HCT116 (cell line): ENCODE results near the gene ALG6.

Experiments
- CTCF ChIP-seq, 3 experiments: fragments of 200-600 bp in 1 of 3; sonication (generic) in 1 of 3; IDR thresholded peaks in 2 of 3; conservative IDR thresholded peaks in 1 of 3; 2 replicates each; pipeline ENCODE4 v1.5.1; 2012 to 2017; ENCODE audit warnings: low read depth in 2 of 3, low read length in 2 of 3, antibody characterized with exemption in 1 of 3, borderline replicate concordance in 1 of 3, control low read depth in 1 of 3, mild to moderate bottlenecking in 1 of 3, mixed read lengths in 1 of 3, mixed run types in 1 of 3, moderate library complexity in 1 of 3; ENCODE audit not compliant: insufficient read depth in 1 of 3
- ELF1 ChIP-seq: IDR thresholded peaks from 2 replicates; pipeline ENCODE4 v1.6.1; 2012; ENCODE audit warnings: low read depth, borderline replicate concordance
- EZH2 ChIP-seq: fragments of 200-600 bp; sonication (generic); IDR thresholded peaks from 2 replicates; pipeline ENCODE4 v1.6.1; 2017; ENCODE audit warnings: antibody characterized with exemption, mixed run types
- EZH2phosphoT487 ChIP-seq: fragments of 200-600 bp; IDR thresholded peaks from 2 replicates; pipeline ENCODE4 v1.6.1; 2018; ENCODE audit warnings: antibody characterized with exemption, borderline replicate concordance
- POLR2A ChIP-seq: IDR thresholded peaks from 2 replicates; pipeline ENCODE4 v1.7.0; 2011; ENCODE audit warnings: borderline replicate concordance; ENCODE audit not compliant: insufficient read depth, insufficient read length; ENCODE audit errors: extremely low read depth
- POLR2AphosphoS5 ChIP-seq: IDR thresholded peaks from 2 replicates; pipeline ENCODE4 v1.6.1; 2011; ENCODE audit warnings: mild to moderate bottlenecking, low read depth, low read length, moderate library complexity
- REST ChIP-seq: IDR thresholded peaks from 2 replicates; pipeline ENCODE4 v1.6.1; 2012; ENCODE audit warnings: low read depth
- TCF7L2 ChIP-seq: IDR thresholded peaks from 2 replicates; pipeline ENCODE4 v1.7.0; 2011; ENCODE audit warnings: borderline replicate concordance, inconsistent platforms; ENCODE audit not compliant: insufficient read depth, insufficient read length; ENCODE audit errors: extremely low read depth

GRCh38 chr1:63352736-63353135 is 14.7 kb upstream of the ALG6 start:
- TF ChIP-seq POLR2AphosphoS5 (no peak), EZH2phosphoT487 (no peak), EZH2 (no peak), POLR2A (no peak), CTCF (IDR thresholded peaks at IDR 0.05 in 2 of 3, conservative IDR thresholded peaks at IDR 0.05 in 1 of 3; ENCODE audit: borderline replicate concordance in 1 of 3, insufficient read depth in 1 of 3, low read depth in 2 of 3, low read length in 2 of 3) (no peak), ELF1 (no peak), TCF7L2 (no peak), REST (no peak)
